ENCODE measurements around the gene PADI2.
"Not testable (repeated sequence)": the region's sequence is repeated elsewhere in the genome, so short reads cannot be mapped to it uniquely, and the experiment has no call there.

PADI2 gene

DNA sequence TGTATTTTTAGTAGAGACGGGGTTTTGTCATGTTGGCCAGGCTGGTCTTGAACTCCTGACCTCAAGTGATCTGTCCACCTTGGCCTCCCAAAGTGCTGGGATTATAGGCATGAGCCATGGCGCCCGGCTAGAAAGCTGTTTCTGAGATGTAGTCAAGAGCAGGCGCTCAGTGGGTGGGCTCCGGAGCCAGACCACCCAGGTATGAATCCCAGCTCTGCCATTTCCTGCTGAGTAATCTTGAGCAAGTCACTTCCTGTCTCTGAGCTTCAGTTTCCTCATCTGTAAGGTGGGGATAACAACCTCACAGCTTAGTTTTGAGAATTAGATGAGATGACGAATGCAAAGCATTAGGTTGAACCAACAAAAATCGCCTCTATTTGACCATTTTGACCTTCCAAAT, 56.5 kb downstream of the PADI2 start:
- not testable (repeated sequence) for H3K4me3 ChIP-seq (ENCODE audit: low read length); H3K9ac ChIP-seq (ENCODE audit: low read depth, low read length); H3K4me2 ChIP-seq (ENCODE audit: low read length); H3K36me3 ChIP-seq (ENCODE audit: insufficient read depth, low read length); H3K9me3 ChIP-seq (replicated peaks; ENCODE audit: low read length); H3K27me3 ChIP-seq (ENCODE audit: control insufficient read depth, insufficient read depth, low read length); H3K4me1 ChIP-seq (ENCODE audit: control insufficient read depth, insufficient read depth, low read length)

DNA sequence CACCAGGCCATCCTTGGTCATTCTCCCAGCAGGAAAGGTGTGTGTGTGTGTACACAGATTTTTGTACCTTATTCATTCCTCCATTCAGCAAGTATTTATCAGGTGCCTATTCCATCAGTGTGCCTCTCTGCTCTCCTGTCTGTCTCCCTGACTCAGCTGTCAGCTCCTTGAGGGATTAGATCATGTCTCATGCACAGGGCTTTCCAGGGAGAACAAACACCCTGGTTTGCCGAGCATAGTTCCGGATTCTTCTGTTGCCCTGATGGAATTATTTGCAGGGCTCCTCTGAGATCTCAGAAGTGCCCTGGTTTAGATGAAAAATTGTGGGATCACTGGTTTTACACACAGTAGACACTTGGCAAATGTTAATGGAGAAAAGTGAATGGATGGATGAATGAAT, 57.4 kb downstream of the PADI2 start:
- Histone ChIP-seq H3K9me3 (replicated peaks; ENCODE audit: low read length) (no peaks in the 10 kb centered on the region), H3K4me2 (ENCODE audit: low read length) (no peak overlapping the region), H3K4me3 (ENCODE audit: low read length) (no peak overlapping the region), H3K27me3 (ENCODE audit: control insufficient read depth, insufficient read depth, low read length) (peaks cover 3% of the 10 kb centered on the region), H3K36me3 (ENCODE audit: insufficient read depth, low read length) (no peaks in the 10 kb centered on the region), H3K4me1 (ENCODE audit: control insufficient read depth, insufficient read depth, low read length) (no peaks in the 10 kb centered on the region), H3K9ac (ENCODE audit: low read depth, low read length) (no peak overlapping the region)

DNA sequence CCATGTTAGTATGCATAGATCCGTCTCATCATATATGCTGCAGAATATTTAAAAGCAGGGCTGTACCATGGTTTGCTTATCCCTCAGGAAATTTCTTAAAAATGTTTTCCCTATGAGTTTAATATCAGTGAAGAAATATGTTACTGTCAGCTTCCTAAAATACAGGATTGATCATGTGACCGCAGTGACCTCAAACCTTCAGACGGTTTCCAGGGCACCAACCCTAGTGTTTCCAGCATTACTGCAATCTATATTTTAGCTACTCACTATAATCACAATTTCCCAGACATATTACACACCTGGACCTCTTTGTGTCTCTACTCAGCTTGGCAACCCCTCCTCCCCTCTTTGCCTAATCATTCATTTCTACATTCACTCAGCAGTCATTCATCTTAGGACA, 57.8 kb downstream of the PADI2 start:
- no peaks in the 10 kb centered on the region for H3K4me1 ChIP-seq (ENCODE audit: control insufficient read depth, insufficient read depth, low read length)
- no peaks in the 10 kb centered on the region for H3K9me3 ChIP-seq (replicated peaks; ENCODE audit: low read length)
- no peak overlapping the region for H3K4me2 ChIP-seq (ENCODE audit: low read length)
- H3K36me3 ChIP-seq (ENCODE audit: insufficient read depth, low read length), result no peaks in the 10 kb centered on the region
- H3K27me3 ChIP-seq (ENCODE audit: control insufficient read depth, insufficient read depth, low read length), result peaks cover 3% of the 10 kb centered on the region
- H3K9ac ChIP-seq (ENCODE audit: low read depth, low read length), result no peak overlapping the region
- H3K4me3 ChIP-seq (ENCODE audit: low read length), result no peak overlapping the region

DNA sequence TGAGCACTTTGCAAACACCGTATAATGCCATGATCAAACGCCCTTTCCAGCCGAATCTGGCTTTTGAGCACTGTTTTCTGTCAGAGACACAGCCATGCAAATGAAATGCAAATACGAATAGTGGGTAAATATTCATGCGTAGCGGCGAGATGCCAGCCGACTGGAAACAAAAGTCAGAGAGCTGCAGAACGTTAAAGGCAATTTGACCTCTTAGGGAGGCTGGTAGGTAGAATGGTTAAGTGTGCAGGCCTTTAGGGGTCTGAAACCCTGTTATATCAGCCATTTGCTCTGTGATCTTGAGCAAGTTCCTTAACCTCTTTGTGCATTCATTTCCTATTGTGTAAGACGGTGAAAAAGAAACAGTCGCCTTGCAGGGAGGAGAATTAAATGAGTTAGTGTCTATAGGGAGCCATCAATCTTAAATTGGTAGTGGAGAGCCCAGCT, 58.9 kb downstream of the PADI2 start:
- peaks cover 3% of the 10 kb centered on the region for H3K27me3 ChIP-seq (ENCODE audit: control insufficient read depth, insufficient read depth, low read length)
- no peak overlapping the region for H3K4me3 ChIP-seq (ENCODE audit: low read length)
- H3K9ac ChIP-seq (ENCODE audit: low read depth, low read length), result no peak overlapping the region
- no peaks in the 10 kb centered on the region for H3K9me3 ChIP-seq (replicated peaks; ENCODE audit: low read length)
- no peak overlapping the region for H3K4me2 ChIP-seq (ENCODE audit: low read length)
- no peaks in the 10 kb centered on the region for H3K36me3 ChIP-seq (ENCODE audit: insufficient read depth, low read length)
- no peaks in the 10 kb centered on the region for H3K4me1 ChIP-seq (ENCODE audit: control insufficient read depth, insufficient read depth, low read length)

DNA sequence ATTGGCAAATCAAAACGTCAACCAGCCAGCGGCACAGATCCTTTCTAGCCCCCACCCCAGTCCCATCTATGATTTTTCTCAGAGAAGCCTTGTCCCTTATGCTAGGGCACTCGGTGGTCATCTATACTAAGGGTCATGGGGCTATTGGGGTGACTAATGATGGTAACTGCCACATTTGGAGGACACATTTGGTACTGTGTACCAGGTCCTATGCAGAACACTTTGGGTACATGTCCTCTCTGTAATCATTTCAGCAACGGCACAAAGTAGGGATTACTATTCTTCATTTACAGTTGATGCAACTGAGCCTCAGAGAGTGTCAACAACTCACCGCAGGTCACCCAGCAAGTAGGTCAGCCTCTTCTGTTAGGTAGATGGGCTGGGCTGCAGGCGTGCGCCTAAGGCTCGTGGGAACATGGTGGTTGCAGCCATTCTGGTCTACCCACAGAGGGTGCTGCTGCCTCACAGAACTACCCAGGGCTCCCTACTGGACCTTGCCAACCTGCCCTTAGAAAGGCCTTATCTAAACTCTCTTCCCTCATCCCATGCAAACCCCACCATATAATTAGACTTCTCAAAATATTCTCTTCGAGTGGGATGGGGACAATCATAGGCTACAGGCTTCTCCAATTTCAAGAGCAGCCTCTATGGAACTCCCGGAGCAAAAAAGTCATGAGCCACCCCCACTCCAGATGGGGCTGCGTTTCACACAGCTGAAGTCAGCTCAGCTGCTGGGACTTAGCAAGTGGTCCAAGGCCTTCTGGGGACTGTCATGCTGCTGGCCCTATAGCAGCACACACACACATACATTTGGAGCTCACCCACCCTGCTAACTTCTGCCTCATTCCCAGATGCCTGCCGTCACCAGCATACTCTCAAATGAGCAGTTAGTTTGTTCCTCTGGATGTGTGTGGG, 59.6 kb downstream of the PADI2 start:
- peaks cover 3% of the 10 kb centered on the region for H3K27me3 ChIP-seq (ENCODE audit: control insufficient read depth, insufficient read depth, low read length)
- no peak overlapping the region for H3K4me3 ChIP-seq (ENCODE audit: low read length)
- no peaks in the 10 kb centered on the region for H3K36me3 ChIP-seq (ENCODE audit: insufficient read depth, low read length)
- H3K4me2 ChIP-seq (ENCODE audit: low read length), result no peak overlapping the region
- H3K4me1 ChIP-seq (ENCODE audit: control insufficient read depth, insufficient read depth, low read length), result no peaks in the 10 kb centered on the region
- H3K9me3 ChIP-seq (replicated peaks; ENCODE audit: low read length), result no peaks in the 10 kb centered on the region
- no peak overlapping the region for H3K9ac ChIP-seq (ENCODE audit: low read depth, low read length)

DNA sequence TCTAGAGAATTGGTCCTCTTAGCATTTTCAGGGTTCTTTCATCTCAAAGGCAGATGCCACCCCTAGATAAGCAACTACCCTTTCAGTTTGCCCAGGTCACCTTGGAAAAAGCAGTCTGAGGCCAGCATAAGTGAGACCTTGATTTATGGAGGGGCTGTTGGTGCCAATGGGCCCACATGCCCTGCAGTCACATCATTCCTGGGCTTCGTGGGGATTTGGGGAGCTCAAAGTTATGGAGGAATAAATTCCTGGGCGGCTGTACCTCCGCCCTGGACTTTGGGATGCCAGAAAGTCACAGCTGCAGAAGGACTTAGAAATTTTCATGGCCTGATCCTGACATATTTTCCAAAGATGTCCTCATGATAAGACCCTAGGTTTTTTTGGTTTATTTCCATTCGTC, 62.7 kb downstream of the PADI2 start:
- Histone ChIP-seq H3K36me3 (ENCODE audit: insufficient read depth, low read length) (no peaks in the 10 kb centered on the region), H3K4me3 (ENCODE audit: low read length) (no peak overlapping the region), H3K4me2 (ENCODE audit: low read length) (no peak overlapping the region), H3K27me3 (ENCODE audit: control insufficient read depth, insufficient read depth, low read length) (peaks cover 3% of the 10 kb centered on the region), H3K9me3 (replicated peaks; ENCODE audit: low read length) (no peaks in the 10 kb centered on the region), H3K4me1 (ENCODE audit: control insufficient read depth, insufficient read depth, low read length) (peaks cover 9% of the 10 kb centered on the region), H3K9ac (ENCODE audit: low read depth, low read length) (no peak overlapping the region)

DNA sequence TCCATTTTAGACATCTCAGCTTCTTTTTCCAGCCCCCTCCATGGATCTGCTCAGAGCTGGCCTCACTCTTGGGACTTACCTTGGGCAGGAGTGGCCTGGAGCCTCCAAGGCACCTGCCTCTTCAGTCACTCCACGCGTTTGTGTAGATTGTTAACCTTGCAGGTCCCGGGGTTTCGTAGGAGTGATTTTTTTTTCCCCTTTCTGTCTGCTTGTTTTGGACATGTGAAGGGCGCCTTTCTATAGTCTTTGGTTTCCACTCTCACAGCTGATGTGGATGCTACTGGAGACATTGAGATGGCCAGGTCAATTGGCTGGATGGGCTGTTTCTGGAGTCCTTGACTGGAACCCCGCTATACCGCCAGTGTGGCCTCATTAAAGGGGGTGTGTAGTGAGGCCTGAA, 63.5 kb downstream of the PADI2 start:
- Histone ChIP-seq H3K9me3 (replicated peaks; ENCODE audit: low read length) (no peaks in the 10 kb centered on the region), H3K27me3 (ENCODE audit: control insufficient read depth, insufficient read depth, low read length) (peaks cover 3% of the 10 kb centered on the region), H3K9ac (ENCODE audit: low read depth, low read length) (no peak overlapping the region), H3K4me1 (ENCODE audit: control insufficient read depth, insufficient read depth, low read length) (peaks cover 9% of the 10 kb centered on the region), H3K4me3 (ENCODE audit: low read length) (no peak overlapping the region), H3K36me3 (ENCODE audit: insufficient read depth, low read length) (no peaks in the 10 kb centered on the region), H3K4me2 (ENCODE audit: low read length) (no peak overlapping the region)

DNA sequence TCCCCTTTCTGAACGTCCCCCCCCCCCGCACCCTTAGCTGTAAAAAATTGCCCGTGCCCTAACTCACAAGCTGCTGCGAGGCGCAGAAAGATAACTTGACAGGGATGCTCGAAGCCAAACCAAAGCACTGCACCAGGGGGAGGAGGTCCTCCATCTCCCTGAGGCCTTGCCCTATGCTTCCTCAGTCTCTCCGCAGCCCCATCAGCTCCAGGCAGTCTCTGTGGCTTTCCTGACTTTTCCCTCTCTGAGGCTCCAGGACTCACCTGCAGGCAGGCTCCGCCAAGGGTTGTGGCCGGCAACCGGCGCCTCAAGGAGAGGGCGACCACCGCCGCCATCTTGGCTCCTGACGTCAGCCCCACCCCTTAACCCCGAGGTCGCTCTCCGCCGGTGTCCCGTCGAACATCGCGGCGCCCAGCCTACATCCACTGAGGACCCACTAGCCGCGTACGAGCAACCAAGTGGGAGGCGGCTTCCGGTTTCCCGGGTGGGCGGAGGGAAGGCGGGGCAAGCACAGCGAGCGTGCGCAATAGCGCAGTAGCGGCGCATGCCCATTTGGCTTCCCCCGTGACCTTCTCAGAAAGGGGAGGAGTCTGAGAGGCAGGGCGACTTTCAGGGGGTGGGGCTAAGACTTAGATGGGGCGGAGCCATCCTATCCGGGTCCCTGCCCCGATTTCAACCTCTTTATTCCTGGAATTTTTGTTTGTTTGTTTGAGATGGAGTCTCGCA, 65.4 kb downstream of the PADI2 start, which contains the start of gene SDHB:
Gene SDHB, minus strand, starts transcription at position 348 of the 726 bp plus-strand sequence. Its CDS starts 13 bp downstream, at position 335.
- Histone ChIP-seq H3K36me3 (ENCODE audit: insufficient read depth, low read length) (peaks cover 8% of the 10 kb centered on the region), H3K27me3 (ENCODE audit: control insufficient read depth, insufficient read depth, low read length) (peaks cover 3% of the 10 kb centered on the region), H3K4me3 (ENCODE audit: low read length) (peak within 1 kb of the TSS; percentile 94), H3K4me1 (ENCODE audit: control insufficient read depth, insufficient read depth, low read length) (peaks cover 9% of the 10 kb centered on the region), H3K9me3 (replicated peaks; ENCODE audit: low read length) (no peaks in the 10 kb centered on the region), H3K4me2 (ENCODE audit: low read length) (peak within 1 kb of the TSS; percentile 85), H3K9ac (ENCODE audit: low read depth, low read length) (peak within 1 kb of the TSS; percentile 89)

DNA sequence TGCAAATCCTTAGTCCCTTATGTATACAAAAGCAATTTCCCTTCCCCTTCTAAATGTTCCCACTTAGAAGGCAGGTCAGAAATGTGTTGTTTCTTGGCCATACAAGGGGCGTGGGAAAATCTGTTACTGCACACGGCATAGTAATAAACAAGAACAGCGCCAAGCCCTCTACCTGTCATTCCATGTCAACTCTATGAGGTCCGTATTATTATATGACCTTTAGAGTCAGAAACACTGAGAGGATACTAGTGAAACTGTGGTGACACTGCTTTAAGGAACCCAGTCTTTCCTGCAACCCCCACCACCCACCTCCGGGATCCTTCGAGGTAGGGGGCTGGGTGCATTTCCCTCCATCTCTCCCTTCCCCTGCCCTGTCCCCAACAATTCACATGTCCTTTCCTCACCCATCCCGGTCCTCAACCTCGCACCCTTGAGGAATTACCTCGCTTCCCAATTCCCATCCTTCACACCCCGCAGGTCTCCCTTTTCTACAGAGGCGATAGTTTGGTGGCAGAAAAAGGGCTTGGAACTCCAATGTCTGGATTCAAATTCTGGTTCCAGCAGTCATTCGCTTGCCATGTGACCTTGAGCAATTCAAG, 66.1 kb downstream of the PADI2 start:
- peaks cover 8% of the 10 kb centered on the region for H3K36me3 ChIP-seq (ENCODE audit: insufficient read depth, low read length)
- H3K9ac ChIP-seq (ENCODE audit: low read depth, low read length), result peak overlapping the region; percentile 89
- peak overlapping the region; percentile 85 for H3K4me2 ChIP-seq (ENCODE audit: low read length)
- no peaks in the 10 kb centered on the region for H3K9me3 ChIP-seq (replicated peaks; ENCODE audit: low read length)
- peaks cover 9% of the 10 kb centered on the region for H3K4me1 ChIP-seq (ENCODE audit: control insufficient read depth, insufficient read depth, low read length)
- peaks cover 3% of the 10 kb centered on the region for H3K27me3 ChIP-seq (ENCODE audit: control insufficient read depth, insufficient read depth, low read length)
- H3K4me3 ChIP-seq (ENCODE audit: low read length), result peak overlapping the region; percentile 94

DNA sequence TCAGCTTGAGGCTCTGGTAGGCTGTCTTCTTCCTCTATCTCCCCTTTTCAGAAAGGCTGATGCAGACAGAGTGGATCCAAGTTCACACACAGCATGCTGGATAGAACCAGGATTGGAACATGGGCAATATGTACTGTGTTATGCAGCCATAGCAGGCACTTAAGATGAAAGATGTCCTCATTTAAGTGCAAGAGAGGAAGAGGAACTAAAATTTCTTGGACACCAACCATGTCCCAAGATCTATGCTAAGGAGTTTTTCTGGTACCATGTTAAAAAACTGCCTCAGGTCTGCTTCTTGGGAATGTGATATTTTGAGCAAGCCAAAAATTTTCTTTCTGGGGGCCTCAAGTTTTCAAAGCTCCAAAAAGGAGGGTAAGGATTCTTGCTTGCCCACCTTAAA, 66.6 kb downstream of the PADI2 start:
- Histone ChIP-seq H3K36me3 (ENCODE audit: insufficient read depth, low read length) (peaks cover 8% of the 10 kb centered on the region), H3K4me3 (ENCODE audit: low read length) (peak overlapping the region; percentile 94), H3K27me3 (ENCODE audit: control insufficient read depth, insufficient read depth, low read length) (no peaks in the 10 kb centered on the region), H3K4me2 (ENCODE audit: low read length) (peak overlapping the region; percentile 85), H3K9ac (ENCODE audit: low read depth, low read length) (peak overlapping the region; percentile 89), H3K9me3 (replicated peaks; ENCODE audit: low read length) (no peaks in the 10 kb centered on the region), H3K4me1 (ENCODE audit: control insufficient read depth, insufficient read depth, low read length) (peaks cover 9% of the 10 kb centered on the region)

DNA sequence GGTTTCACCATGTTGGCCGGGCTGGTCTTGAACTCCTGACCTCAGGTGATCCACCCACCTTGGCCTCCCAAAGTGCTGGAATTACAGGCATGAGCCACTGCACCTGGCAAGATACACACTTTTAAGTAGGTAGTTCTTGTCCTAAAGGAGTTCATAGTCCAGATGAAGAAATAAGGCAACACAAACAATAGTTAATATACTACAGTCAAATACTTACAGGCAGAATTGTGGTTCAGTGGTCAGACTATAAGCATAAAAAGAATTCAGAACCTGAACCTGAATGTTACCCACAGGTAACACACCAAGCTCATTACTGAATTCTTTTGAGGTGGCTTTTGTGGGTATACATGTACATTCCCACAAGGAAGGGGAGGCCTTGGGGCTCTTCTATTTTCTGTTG, 67.2 kb downstream of the PADI2 start:
- Histone ChIP-seq H3K4me2 (ENCODE audit: low read length) (peak overlapping the region; percentile 85), H3K4me3 (ENCODE audit: low read length) (no peak overlapping the region), H3K9ac (ENCODE audit: low read depth, low read length) (no peak overlapping the region), H3K9me3 (replicated peaks; ENCODE audit: low read length) (no peaks in the 10 kb centered on the region), H3K27me3 (ENCODE audit: control insufficient read depth, insufficient read depth, low read length) (no peaks in the 10 kb centered on the region), H3K4me1 (ENCODE audit: control insufficient read depth, insufficient read depth, low read length) (peaks cover 9% of the 10 kb centered on the region), H3K36me3 (ENCODE audit: insufficient read depth, low read length) (peaks cover 8% of the 10 kb centered on the region)
